NK-92 (cell line): ENCODE measurements around the gene CC2D1A.

Experiments
- DNase-seq: peaks from one replicate; lab custom pipeline; 2025; ENCODE audit not compliant: unreplicated experiment; lab: John Stamatoyannopoulos, UW

CC2D1A gene

GRCh38 chr19:13935765-13936510 lies 29.9 kb downstream of the CC2D1A start:
- DNase-seq = no peak

- no peak for DNase-seq
These were observed 31.7 kb downstream of the CC2D1A start for GRCh38 chr19:13937479-13938300.

- no peak for DNase-seq
These were observed 32.5 kb downstream of the CC2D1A start, which contains the start of gene PODNL1 for GRCh38 chr19:13938301-13939064. PODNL1 (minus strand) TSS chr19:13938417; CDS start chr19:13938181, 236 bp downstream.

- DNase-seq = no peak
These were observed 36.2 kb downstream of the CC2D1A start for GRCh38 chr19:13942023-13942684.

GRCh38 chr19:13946414-13946813 lies 40.4 kb downstream of the CC2D1A start:
- no peak for DNase-seq

- DNase-seq = no peak
These were observed 45.0 kb downstream of the CC2D1A start for GRCh38 chr19:13951043-13951442.

- DNase-seq = no peak
These were observed 45.8 kb downstream of the CC2D1A start for GRCh38 chr19:13951799-13952153.

- DNase-seq = peak; percentile 92
These were observed 46.3 kb downstream of the CC2D1A start, which contains the start of gene DCAF15 for GRCh38 chr19:13952154-13952930. DCAF15 (plus strand) TSS chr19:13952509; CDS start chr19:13952513, 4 bp downstream.

- no peak for DNase-seq
These were observed 47.0 kb downstream of the CC2D1A start for GRCh38 chr19:13952931-13953531.

GRCh38 chr19:13954185-13954584 lies 48.2 kb downstream of the CC2D1A start:
- no peak for DNase-seq

- DNase-seq = no peak
These were observed 49.8 kb downstream of the CC2D1A start for GRCh38 chr19:13955662-13956364.

- no peak for DNase-seq
These were observed 50.4 kb downstream of the CC2D1A start for GRCh38 chr19:13956365-13956744.

GRCh38 chr19:13957051-13957450 lies 51.0 kb downstream of the CC2D1A start:
- no peak for DNase-seq

- DNase-seq = no peak
These were observed 52.0 kb downstream of the CC2D1A start for GRCh38 chr19:13958043-13958442.

- no peak for DNase-seq
These were observed 53.4 kb downstream of the CC2D1A start for GRCh38 chr19:13959141-13959961.

GRCh38 chr19:13959962-13960862 lies 54.2 kb downstream of the CC2D1A start:
- no peak for DNase-seq
